ENCODE data around the gene DCUN1D3. TPM values are rescaled to one million over a fixed set of nuclear protein-coding genes. Genes with fewer than 3 reads are reported as not detected.
A peak's percentile ranks its signal among the peaks of the same experiment; 100 is the strongest.

DCUN1D3 gene
- total and polyA plus RNA-seq, 2 donors (not counting 3 experiments of a cell fraction or from before 2014, with no cell fraction given), result 10.4 to 35.0 TPM

GRCh38 chr16:20853143-20853542 lies 47.0 kb downstream of the DCUN1D3 start:
- TF ChIP-seq GATA2 (IDR thresholded peaks at IDR 0.05; ENCODE audit: insufficient read depth, insufficient read length, low read depth, low read length) (no peak), POLR2A (IDR thresholded peaks at IDR 0.05; ENCODE audit: low read depth, low read length) (no peak), JUN (IDR thresholded peaks at IDR 0.05; ENCODE audit: borderline replicate concordance, insufficient read depth, insufficient read length, low read depth) (no peak), FOS (IDR thresholded peaks at IDR 0.05; ENCODE audit: borderline replicate concordance, insufficient read depth, low read length) (no peak), POLR2AphosphoS5 (IDR thresholded peaks at IDR 0.05; ENCODE audit: insufficient read depth, low read depth, low read length) (no peak)
- H3K79me2 ChIP-seq (ENCODE audit: control insufficient read depth, insufficient read depth, low read length), result peaks cover 8% of the 10 kb centered on the region
- FAIRE-seq (no peak), DNase-seq (ENCODE audit: low read depth, low spot score) (no peak)
- peaks cover 10 to 14% of the 10 kb centered on the region in 2 experiments for H3K36me3 ChIP-seq (ENCODE audit: control insufficient read depth in 2 of 2, extremely low read depth in 1 of 2, insufficient read depth in 2 of 2, low read length in 2 of 2)
- dilution Hi-C loops (cut with MboI; ENCODE audit: extremely low pct_ligation_motif_present, low sequenced_read_pairs) (no loop called here), intact Hi-C loops (cut with micrococcal nuclease) (loop anchor here (1.0 to 5.0 kb wide), 3 partner anchors 51 to 424 kb away; partner anchors contain the start of gene CRYM)
- H3K4me3 ChIP-seq (replicated peaks in 1 of 3; ENCODE audit: insufficient read depth in 1 of 3, low read depth in 1 of 3, low read length in 3 of 3), result no peak overlapping the region
- ChIA-PET POLR2A (interaction anchor here (1.1 to 1.5 kb wide), 2 partner anchors 45 to 47 kb away, joined by 3 to 5 read pairs; partner anchors contain the start of genes DCUN1D3 and LYRM1), CTCF (interaction anchor here (0.6 to 3.8 kb wide), 7 partner anchors 13 to 336 kb away, joined by 3 to 42 read pairs (median 8); no protein-coding TSS in a partner anchor)
- peak overlapping the region; percentile 30 for H3K4me2 ChIP-seq (ENCODE audit: insufficient read depth, low read length)
- H3K4me1 ChIP-seq (ENCODE audit: control insufficient read depth, extremely low read depth, insufficient read depth, low read length), result peaks cover 48% of the 10 kb centered on the region
- no peaks in the 10 kb centered on the region for H4K20me1 ChIP-seq (replicated peaks; ENCODE audit: control insufficient read depth, extremely low read depth, insufficient read depth, low read length)
- no peak overlapping the region for H2AFZ ChIP-seq (ENCODE audit: low read depth, low read length)
- H3K9ac ChIP-seq (replicated peaks; ENCODE audit: extremely low read depth, insufficient read depth, low read length), result no peak overlapping the region
- no peaks in the 10 kb centered on the region for H3K9me3 ChIP-seq (replicated peaks; ENCODE audit: control insufficient read depth, insufficient read depth, low read length)
- no peaks in the 10 kb centered on the region for H3K9me1 ChIP-seq (replicated peaks; ENCODE audit: control insufficient read depth, extremely low read depth, insufficient read depth, low read length)
- no TSS peak for BruUV-seq (replicated peaks)
- peak overlapping the region; percentile 66 for H3K27ac ChIP-seq (ENCODE audit: insufficient read depth, low read depth, low read length)
- no peaks in the 10 kb centered on the region for H3K27me3 ChIP-seq (ENCODE audit: control insufficient read depth in 2 of 2, insufficient read depth in 2 of 2, low read length in 2 of 2)

GRCh38 chr16:20851601-20852000 lies 48.6 kb downstream of the DCUN1D3 start:
- no peak for TF ChIP-seq POLR2AphosphoS5 (IDR thresholded peaks at IDR 0.05; ENCODE audit: insufficient read depth, low read depth, low read length)
- no peak for TF ChIP-seq MYC (IDR thresholded peaks at IDR 0.05; ENCODE audit: low read depth, low read length)
- TF ChIP-seq POLR2A (IDR thresholded peaks at IDR 0.05; ENCODE audit: low read depth, low read length), result no peak
- TF ChIP-seq MAX (IDR thresholded peaks at IDR 0.05; ENCODE audit: insufficient read depth, insufficient read length), result no peak
- no peak for TF ChIP-seq CTCF (IDR thresholded peaks at IDR 0.05; ENCODE audit: extremely low read depth in 1 of 2, insufficient read depth in 1 of 2, low read depth in 1 of 2, low read length in 2 of 2)
- TF ChIP-seq EZH2 (IDR thresholded peaks at IDR 0.05; ENCODE audit: borderline replicate concordance, low read depth, low read length, severe bottlenecking), result no peak
- ChIA-PET CTCF (interaction anchor here (0.6 to 3.8 kb wide), 17 partner anchors 15 to 449 kb away, joined by 3 to 73 read pairs (median 10); partner anchors contain the start of genes DCUN1D3, ERI2, LDAF1 and LYRM1), POLR2A (interaction anchor here (0.6 to 2.6 kb wide), 3 partner anchors 10 to 53 kb away, joined by 3 to 15 read pairs (median 5); partner anchors contain the start of genes DCUN1D3 and LYRM1)
- no peaks in the 10 kb centered on the region for H3K9me1 ChIP-seq (replicated peaks; ENCODE audit: control insufficient read depth, extremely low read depth, insufficient read depth, low read length)
- H3K9me3 ChIP-seq (replicated peaks; ENCODE audit: control insufficient read depth, insufficient read depth, low read length), result no peaks in the 10 kb centered on the region
- no peak overlapping the region for H3K4me2 ChIP-seq (ENCODE audit: insufficient read depth, low read length)
- no peak overlapping the region for H3K4me3 ChIP-seq (replicated peaks in 1 of 3; ENCODE audit: insufficient read depth in 1 of 3, low read depth in 1 of 3, low read length in 3 of 3)
- FAIRE-seq (peak; percentile 71), DNase-seq (ENCODE audit: low read depth, low spot score) (peak; percentile 64)
- peak overlapping the region; percentile 3 for H3K27ac ChIP-seq (ENCODE audit: insufficient read depth, low read depth, low read length)
- no peaks in the 10 kb centered on the region for H4K20me1 ChIP-seq (replicated peaks; ENCODE audit: control insufficient read depth, extremely low read depth, insufficient read depth, low read length)
- no peak overlapping the region for H2AFZ ChIP-seq (ENCODE audit: low read depth, low read length)
- dilution Hi-C loops (cut with MboI; ENCODE audit: extremely low pct_ligation_motif_present, low sequenced_read_pairs), result no loop called here
- no peak overlapping the region for H3K9ac ChIP-seq (replicated peaks; ENCODE audit: extremely low read depth, insufficient read depth, low read length)
- no TSS peak for BruUV-seq (replicated peaks)
- intact Hi-C loops (cut with micrococcal nuclease), result loop anchor here (2.0 to 5.0 kb wide), 3 partner anchors 93 to 426 kb away; partner anchors contain the start of gene CRYM
- peaks cover 48% of the 10 kb centered on the region for H3K4me1 ChIP-seq (ENCODE audit: control insufficient read depth, extremely low read depth, insufficient read depth, low read length)
- no peaks in the 10 kb centered on the region for H3K27me3 ChIP-seq (ENCODE audit: control insufficient read depth in 2 of 2, insufficient read depth in 2 of 2, low read length in 2 of 2)
- peaks cover 8 to 10% of the 10 kb centered on the region in 2 experiments for H3K36me3 ChIP-seq (ENCODE audit: control insufficient read depth in 2 of 2, extremely low read depth in 1 of 2, insufficient read depth in 2 of 2, low read length in 2 of 2)
- H3K79me2 ChIP-seq (ENCODE audit: control insufficient read depth, insufficient read depth, low read length), result peaks cover 2% of the 10 kb centered on the region

Data from endothelial cell of umbilical vein (primary cell).